Endothelial cell (in vitro differentiated cells): ENCODE results near the gene PLEKHH2. TPM values are rescaled to one million over a fixed set of nuclear protein-coding genes. Genes with fewer than 3 reads are reported as not detected.

Source experiments
- DNase-seq: peaks from one replicate; pipeline ENCODE4 v3.0.0; 2021; ENCODE audit warnings: low spot score
- H3K27ac Mint-ChIP-seq: one replicate; pipeline ENCODE4 v1.8.0; 2021; ENCODE audit warnings: mixed read lengths, inconsistent platforms; ENCODE audit not compliant: unreplicated experiment
- H3K27me3 Mint-ChIP-seq: one replicate; pipeline ENCODE4 v1.8.0; 2021; ENCODE audit warnings: mild to moderate bottlenecking, moderate library complexity, mixed read lengths, inconsistent platforms; ENCODE audit not compliant: unreplicated experiment
- H3K36me3 Mint-ChIP-seq: one replicate; pipeline ENCODE4 v1.8.0; 2021; ENCODE audit warnings: mild to moderate bottlenecking, low read depth, mixed read lengths, inconsistent platforms; ENCODE audit not compliant: unreplicated experiment
- H3K4me1 Mint-ChIP-seq: one replicate; pipeline ENCODE4 v1.8.0; 2021; ENCODE audit warnings: mild to moderate bottlenecking, mixed read lengths, inconsistent platforms; ENCODE audit not compliant: unreplicated experiment
- H3K4me3 Mint-ChIP-seq: one replicate; pipeline ENCODE4 v1.8.0; 2021; ENCODE audit warnings: mild to moderate bottlenecking, mixed read lengths, inconsistent platforms; ENCODE audit not compliant: unreplicated experiment
- H3K9me3 Mint-ChIP-seq: one replicate; pipeline ENCODE4 v1.8.0; 2021; ENCODE audit warnings: mixed read lengths, inconsistent platforms; ENCODE audit not compliant: unreplicated experiment
- CTCF ChIP-seq: fragments of 200-600 bp; sonication (generic); IDR thresholded peaks from one replicate; pipeline ENCODE4 v1.5.0; 2021; ENCODE audit warnings: antibody characterized with exemption; ENCODE audit not compliant: unreplicated experiment
- long read RNA-seq: library from polyadenylated mRNA; unstranded; transcript quantifications from one replicate; pipeline ENCODE4 v2.0.0, GENCODE V29; 2020; ENCODE audit not compliant: unreplicated experiment
- total RNA-seq: library from RNA; stranded (reverse); fragmentation: NEBNext Ultra II Directional; extraction: Animal tissue kit (Norgen Biotek cat#: 25700); gene quantifications from one replicate; pipeline ENCODE4 v1.2.1, GENCODE V29; 2021; ENCODE audit not compliant: unreplicated experiment

PLEKHH2 gene
- 1.6 TPM for total RNA-seq
- long read RNA-seq: 0 reads

GRCh38 chr2:43637030-43637803, at the start of gene PLEKHH2:
Gene PLEKHH2 (plus strand): TSS chr2:43637260. CDS start chr2:43644674, 7,414 bp downstream.
- Mint-ChIP-seq H3K27me3 (peaks cover 10% of the 10 kb centered on the region), H3K4me1 (peaks cover 13% of the 10 kb centered on the region), H3K36me3 (peaks cover 4% of the 10 kb centered on the region), H3K27ac (peak within 1 kb of the TSS; percentile 53), H3K4me3 (peak within 1 kb of the TSS; percentile 92), H3K9me3 (no peaks in the 10 kb centered on the region)
- DNase-seq: peak; percentile 94
- TF ChIP-seq CTCF: no peak

GRCh38 chr2:43592443-43592842, 44.6 kb upstream of the PLEKHH2 start:
- no peaks in the 10 kb centered on the region for H3K9me3 Mint-ChIP-seq

GRCh38 chr2:43593254-43593653, 43.8 kb upstream of the PLEKHH2 start:
- no peak for TF ChIP-seq CTCF
- Mint-ChIP-seq H3K9me3 (no peaks in the 10 kb centered on the region), H3K27me3 (no peaks in the 10 kb centered on the region), H3K4me3 (no peak overlapping the region), H3K4me1 (peaks cover 10% of the 10 kb centered on the region), H3K36me3 (no peaks in the 10 kb centered on the region), H3K27ac (no peak overlapping the region)
- DNase-seq: no peak

More at GRCh38 chr2:43592443-43592842, 44.6 kb upstream of the PLEKHH2 start:
- no peak for TF ChIP-seq CTCF
- peaks cover 10% of the 10 kb centered on the region for H3K4me1 Mint-ChIP-seq
- H3K27ac Mint-ChIP-seq: no peak overlapping the region
- H3K4me3 Mint-ChIP-seq: no peak overlapping the region
- no peak for DNase-seq
- H3K36me3 Mint-ChIP-seq: no peaks in the 10 kb centered on the region
- no peaks in the 10 kb centered on the region for H3K27me3 Mint-ChIP-seq

GRCh38 chr2:43594875-43595274, 42.2 kb upstream of the PLEKHH2 start:
- no peaks in the 10 kb centered on the region for H3K36me3 Mint-ChIP-seq
- H3K27ac Mint-ChIP-seq: peak overlapping the region; percentile 97
- no peak for DNase-seq
- H3K9me3 Mint-ChIP-seq: no peaks in the 10 kb centered on the region
- H3K4me1 Mint-ChIP-seq: peaks cover 10% of the 10 kb centered on the region
- peak overlapping the region; percentile 92 for H3K4me3 Mint-ChIP-seq
- TF ChIP-seq CTCF: no peak
- no peaks in the 10 kb centered on the region for H3K27me3 Mint-ChIP-seq
